ENCODE results near the gene FAM13B. TPM values are rescaled to one million over a fixed set of nuclear protein-coding genes. Genes with fewer than 3 reads are reported as not detected.
A peak's percentile ranks its signal among the peaks of the same experiment; 100 is the strongest.
"Not testable (repeated sequence)": the region's sequence is repeated elsewhere in the genome, so short reads cannot be mapped to it uniquely, and the experiment has no call there.

The FAM13B gene
- total and polyA plus RNA-seq, 5 experiments from 2014 or later = 21.7 to 75.3 (median 25.1) TPM

DNA sequence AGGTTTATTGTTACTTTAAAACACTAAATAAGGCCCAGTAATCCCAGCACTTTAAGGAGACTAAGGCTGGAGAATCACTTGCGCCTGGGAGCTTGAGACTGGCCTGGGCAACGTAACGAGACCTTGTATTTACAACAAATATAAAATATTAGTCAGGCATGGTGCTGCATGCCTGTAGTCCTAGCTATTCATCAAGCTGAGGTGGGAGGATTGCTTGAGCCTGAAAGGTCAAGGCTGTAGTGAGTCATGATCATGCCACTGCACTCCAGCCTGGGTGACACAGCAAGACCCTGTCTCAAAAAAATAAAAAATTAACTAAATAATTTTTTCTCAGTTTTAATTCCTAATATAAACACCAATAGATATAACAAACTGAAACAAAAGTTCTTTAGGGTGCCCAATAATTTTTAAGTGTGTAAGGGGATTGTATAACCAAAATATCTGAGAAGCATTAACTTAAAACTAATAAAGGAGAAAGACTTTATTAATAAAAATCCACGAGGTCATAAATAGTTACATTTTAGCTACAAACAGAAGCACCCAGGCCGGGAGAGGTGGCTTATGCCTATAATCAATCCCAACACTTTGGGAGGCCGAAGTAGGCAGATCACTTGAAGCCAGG, 32.7 kb downstream of the FAM13B start:
- POLR2A ChIA-PET = interaction anchor here (0.6 kb wide), 1 partner anchor 32 kb away, joined by 4 read pairs; no protein-coding TSS in a partner anchor
- peaks cover 0 to 10% (median 0%) of the 10 kb centered on the region in 9 donors for H3K9me3 Mint-ChIP-seq
- H3K36me3 Mint-ChIP-seq = peaks cover 5 to 75% (median 44%) of the 10 kb centered on the region in 3 donors
- no peak overlapping the region for H3K4me3 Mint-ChIP-seq
- ATAC-seq = no peak
- no peak for DNase-seq
- H3K4me1 Mint-ChIP-seq = peaks cover 22 to 41% (median 32%) of the 10 kb centered on the region in 4 donors
- no peaks in the 10 kb centered on the region for H3K27me3 Mint-ChIP-seq
- H3K27ac Mint-ChIP-seq = no peak overlapping the region

DNA sequence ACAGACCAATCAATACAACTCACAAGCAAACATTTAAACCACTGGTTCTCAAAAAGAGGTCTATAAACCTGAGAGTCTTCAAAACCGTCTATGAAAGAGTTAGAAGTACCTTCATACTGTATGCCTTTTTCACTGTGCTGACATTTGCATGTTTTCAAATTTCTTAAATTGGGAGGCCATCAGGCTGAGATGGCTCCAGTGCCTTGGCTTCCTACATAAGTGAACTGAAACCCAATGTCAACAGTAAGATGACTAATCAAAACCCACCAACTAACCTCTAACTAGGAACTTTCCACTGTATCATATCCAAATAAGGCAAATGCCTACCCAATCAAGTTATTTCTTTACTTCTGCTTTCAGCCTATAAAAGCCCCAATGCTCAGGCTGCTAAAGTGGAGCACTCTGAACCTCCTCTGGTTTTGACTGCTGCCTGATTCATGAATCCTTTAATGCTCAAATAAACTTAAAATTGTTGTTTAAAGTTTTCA, 35.1 kb downstream of the FAM13B start:
- no peak for DNase-seq
- POLR2A ChIA-PET = interaction anchor here (0.5 kb wide), 1 partner anchor 17 kb away, joined by 4 read pairs; no protein-coding TSS in a partner anchor
- peaks cover 0 to 10% (median 0%) of the 10 kb centered on the region in 9 donors for H3K9me3 Mint-ChIP-seq
- H3K27ac Mint-ChIP-seq = peak overlapping the region in 5 of 10 donors; percentile 2 to 79 (median 65)
- ATAC-seq = no peak
- H3K27me3 Mint-ChIP-seq = no peaks in the 10 kb centered on the region
- peaks cover 22 to 49% (median 35%) of the 10 kb centered on the region in 4 donors for H3K4me1 Mint-ChIP-seq
- H3K4me3 Mint-ChIP-seq = no peak overlapping the region
- peaks cover 5 to 64% (median 36%) of the 10 kb centered on the region in 3 donors for H3K36me3 Mint-ChIP-seq

DNA sequence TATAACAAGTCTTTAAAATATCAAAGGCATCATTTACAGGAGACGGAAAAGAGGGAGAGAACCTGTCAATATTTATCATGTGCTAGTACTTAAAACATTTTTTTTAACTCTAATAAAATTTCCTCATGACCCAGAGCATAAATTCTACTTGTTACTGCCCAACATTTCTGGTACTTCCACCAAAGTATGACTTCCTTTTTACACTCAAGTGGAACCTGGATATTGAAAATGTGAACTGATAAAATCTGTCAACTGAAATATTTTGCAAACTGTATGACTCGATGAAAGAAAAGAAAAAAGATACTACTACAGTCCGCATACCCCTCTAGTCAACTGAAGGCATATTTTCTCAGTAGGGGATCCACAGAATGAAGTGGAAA, 37.1 kb downstream of the FAM13B start:
- H3K36me3 Mint-ChIP-seq = peaks cover 5 to 65% (median 35%) of the 10 kb centered on the region in 3 donors

DNA sequence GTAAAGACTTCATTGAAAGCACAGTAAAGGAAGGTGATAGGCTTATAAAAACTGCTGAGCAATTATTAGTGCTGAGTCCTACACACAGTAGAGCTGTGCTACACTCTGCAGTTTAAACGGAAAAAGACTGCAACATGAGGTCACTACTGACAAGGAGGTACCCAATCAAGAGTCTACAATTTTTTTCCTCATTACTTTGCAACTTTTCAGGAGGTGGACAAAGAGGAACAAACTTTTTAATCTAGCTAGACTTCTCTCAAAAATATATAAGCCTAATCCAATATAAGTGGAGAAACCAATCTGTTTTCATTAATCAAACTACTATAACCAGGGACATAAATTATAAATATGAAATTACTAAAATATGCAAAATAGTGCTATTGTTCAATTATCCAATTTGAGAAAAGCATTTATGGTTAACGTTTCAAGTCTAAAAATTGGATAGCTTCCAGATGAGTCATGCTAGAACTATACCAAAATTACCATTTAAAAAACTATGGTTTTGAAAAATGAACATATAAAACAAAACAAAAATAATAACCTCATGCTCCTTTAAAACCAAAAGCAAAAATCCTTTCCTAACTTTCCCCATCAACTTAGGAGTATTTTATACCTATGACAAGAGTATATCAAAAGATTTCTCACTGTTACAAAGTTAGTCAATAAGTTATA, 37.7 kb downstream of the FAM13B start:
- ATAC-seq (no peak), DNase-seq (no peak)
- Mint-ChIP-seq H3K9me3 (peaks cover 0 to 10% (median 0%) of the 10 kb centered on the region in 9 donors), H3K4me3 (no peak overlapping the region), H3K27me3 (no peaks in the 10 kb centered on the region), H3K4me1 (peaks cover 20 to 49% (median 37%) of the 10 kb centered on the region in 4 donors), H3K36me3 (peaks cover 5 to 62% (median 31%) of the 10 kb centered on the region in 3 donors), H3K27ac (peak overlapping the region in 3 of 10 donors; percentile 11 to 71 (median 20))
- POLR2A ChIA-PET = no interaction called here

More for the DNA sequence above, 37.1 kb downstream of the FAM13B start:
- Mint-ChIP-seq H3K27ac (peak overlapping the region in 3 of 10 donors; percentile 20 to 71 (median 51)), H3K9me3 (peaks cover 0 to 10% (median 0%) of the 10 kb centered on the region in 9 donors), H3K4me1 (peaks cover 20 to 49% (median 37%) of the 10 kb centered on the region in 4 donors), H3K27me3 (no peaks in the 10 kb centered on the region), H3K4me3 (no peak overlapping the region)
- DNase-seq (no peak), ATAC-seq (no peak)
- POLR2A ChIA-PET = no interaction called here

DNA sequence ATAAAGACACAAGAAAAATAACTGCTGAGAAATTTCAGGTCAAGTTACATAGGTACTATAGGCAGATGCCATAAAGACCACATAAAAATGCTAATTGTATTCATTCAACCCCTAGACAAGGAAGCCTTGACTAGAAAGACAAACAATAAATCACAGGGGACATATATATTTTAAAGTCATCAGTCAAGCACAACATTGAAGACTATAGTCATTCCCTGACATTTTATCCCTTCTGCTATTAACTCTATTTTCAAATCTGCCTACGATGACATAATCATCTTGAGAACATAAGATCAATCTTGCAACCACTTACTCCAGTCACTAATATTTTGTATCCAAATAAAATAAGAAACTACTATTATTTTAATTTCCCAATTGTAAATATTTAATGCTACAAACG, 38.3 kb downstream of the FAM13B start:
- DNase-seq (no peak), ATAC-seq (no peak)
- POLR2A ChIA-PET = no interaction called here
- Mint-ChIP-seq H3K4me3 (no peak overlapping the region), H3K27me3 (no peaks in the 10 kb centered on the region), H3K9me3 (peaks cover 0 to 9% (median 0%) of the 10 kb centered on the region in 9 donors), H3K4me1 (peaks cover 18 to 47% (median 37%) of the 10 kb centered on the region in 4 donors), H3K36me3 (peaks cover 5 to 60% (median 28%) of the 10 kb centered on the region in 3 donors), H3K27ac (peak overlapping the region in 3 of 10 donors; percentile 4 to 20 (median 11))

DNA sequence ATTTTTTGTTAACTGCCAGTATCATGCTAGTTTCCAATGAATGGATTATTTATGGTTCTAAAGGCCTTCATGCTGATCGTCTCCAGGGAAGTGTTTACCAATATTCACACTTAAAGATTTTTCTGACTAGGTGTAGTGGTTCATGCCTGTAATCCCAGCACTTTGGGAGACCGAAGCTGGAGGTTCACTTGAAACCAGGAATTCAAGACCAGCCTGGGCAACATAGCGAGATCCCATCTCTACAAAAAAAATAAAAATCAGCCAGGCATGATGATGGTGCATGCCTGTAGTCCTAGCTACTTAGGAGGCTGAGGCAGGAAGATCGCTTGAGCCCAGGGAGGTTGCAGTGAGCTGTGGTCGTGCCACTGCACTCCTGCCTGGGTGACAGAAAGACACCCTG, 43.5 kb downstream of the FAM13B start:
- POLR2A ChIA-PET = no interaction called here
- Mint-ChIP-seq H3K27me3 (no peaks in the 10 kb centered on the region), H3K36me3 (peaks cover 5 to 64% (median 16%) of the 10 kb centered on the region in 3 donors), H3K4me3 (peak overlapping the region in 1 of 10 donors; percentile 5), H3K9me3 (no peaks in the 10 kb centered on the region), H3K4me1 (peaks cover 4 to 23% (median 12%) of the 10 kb centered on the region in 4 donors), H3K27ac (no peak overlapping the region)
- no peak for ATAC-seq
- DNase-seq = no peak

DNA sequence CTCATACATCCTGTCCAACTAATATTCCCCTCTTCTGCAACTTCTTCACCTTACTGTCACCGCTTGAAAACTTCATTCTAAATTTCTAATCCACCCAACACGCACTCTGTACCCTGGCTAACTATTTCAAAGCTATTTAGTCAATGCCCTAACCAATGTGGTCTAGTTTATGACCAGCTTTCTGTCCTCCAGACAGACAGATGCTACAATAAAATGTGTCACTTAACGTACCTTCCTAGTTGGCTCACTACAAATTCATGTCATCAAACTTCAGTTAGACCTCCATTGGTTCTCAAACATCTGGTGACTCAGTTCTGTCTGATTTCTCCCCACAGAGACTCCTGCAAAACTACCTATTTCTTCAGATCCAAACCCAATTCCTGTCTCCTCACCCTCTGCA, 57.7 kb downstream of the FAM13B start:
- peaks cover 18 to 73% (median 61%) of the 10 kb centered on the region in 3 donors for H3K36me3 Mint-ChIP-seq
- peak overlapping the region in 1 of 10 donors; percentile 6 for H3K27ac Mint-ChIP-seq
- POLR2A ChIA-PET = no interaction called here
- H3K4me3 Mint-ChIP-seq = no peak overlapping the region
- DNase-seq (no peak), ATAC-seq (no peak)
- no peaks in the 10 kb centered on the region for H3K27me3 Mint-ChIP-seq
- H3K4me1 Mint-ChIP-seq = peaks cover 0 to 12% (median 5%) of the 10 kb centered on the region in 4 donors
- H3K9me3 Mint-ChIP-seq = peaks cover 0 to 14% (median 9%) of the 10 kb centered on the region in 9 donors

DNA sequence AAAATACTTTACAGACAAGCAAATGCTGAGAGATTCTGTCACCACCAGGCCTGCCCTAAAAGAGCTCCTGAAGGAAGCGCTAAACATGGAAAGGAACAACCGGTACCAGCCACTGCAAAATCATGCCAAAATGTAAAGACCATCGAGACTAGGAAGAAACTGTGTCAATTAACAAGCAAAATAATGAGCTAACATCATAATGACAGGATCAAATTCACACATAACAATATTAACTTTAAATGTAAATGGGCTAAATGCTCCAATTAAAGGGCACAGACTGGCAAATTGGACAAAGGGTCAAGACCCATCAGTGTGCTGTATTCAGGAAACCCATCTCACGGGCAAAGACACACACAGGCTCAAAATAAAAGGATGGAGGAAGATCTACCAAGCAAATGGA, 62.5 kb downstream of the FAM13B start:
- ATAC-seq, H3K27ac Mint-ChIP-seq, POLR2A ChIA-PET, H3K4me3 Mint-ChIP-seq, DNase-seq, H3K27me3 Mint-ChIP-seq, H3K4me1 Mint-ChIP-seq: not testable (repeated sequence)
- Mint-ChIP-seq H3K36me3 (peaks cover 8 to 72% (median 33%) of the 10 kb centered on the region in 3 donors), H3K9me3 (peaks cover 0 to 13% (median 7%) of the 10 kb centered on the region in 9 donors)

DNA sequence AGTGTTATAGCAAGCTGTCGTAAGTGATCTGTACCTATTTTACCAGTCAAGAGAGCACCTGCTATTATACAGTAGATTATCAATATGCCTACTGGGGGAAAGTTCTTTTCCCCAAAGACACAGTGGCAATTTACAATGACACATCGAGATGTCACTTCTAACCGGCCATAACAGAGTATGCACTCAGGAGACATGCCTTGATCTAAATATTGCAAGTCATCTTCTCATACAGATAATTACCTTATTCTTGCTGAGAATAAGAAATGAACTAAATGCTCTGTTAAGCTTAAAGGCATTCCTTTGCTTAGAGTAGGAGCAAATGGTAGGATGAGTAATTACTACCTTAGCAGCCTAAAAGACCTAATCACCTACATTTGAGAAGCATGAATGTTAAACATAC, 72.1 kb downstream of the FAM13B start:
- H3K27ac Mint-ChIP-seq = peak overlapping the region in 4 of 10 donors; percentile 15 to 73 (median 47)

DNA sequence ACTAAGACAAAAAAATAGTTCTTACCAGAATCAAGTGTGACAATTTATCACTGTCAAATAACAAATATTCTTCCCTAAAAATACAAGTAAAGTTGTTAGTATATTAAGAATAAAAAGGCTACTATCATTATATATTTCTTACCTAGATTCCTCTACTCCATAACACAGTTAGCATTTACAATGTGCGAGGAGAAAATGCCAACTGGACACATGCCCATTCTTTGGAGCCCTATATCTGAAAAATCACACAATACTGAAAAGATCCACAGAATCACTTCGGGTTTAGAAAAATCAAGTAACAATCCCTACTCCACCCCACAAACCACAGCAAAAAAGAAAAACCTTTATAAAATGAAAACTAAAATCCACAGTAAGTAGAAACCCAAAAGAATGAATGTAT, 72.7 kb downstream of the FAM13B start:
- no peaks in the 10 kb centered on the region for H3K9me3 Mint-ChIP-seq
- peaks cover 0 to 81% (median 2%) of the 10 kb centered on the region in 3 donors for H3K36me3 Mint-ChIP-seq
- DNase-seq (no peak), ATAC-seq (no peak)
- H3K4me3 Mint-ChIP-seq = no peak overlapping the region
- POLR2A ChIA-PET = no interaction called here
- H3K27ac Mint-ChIP-seq = peak overlapping the region in 5 of 10 donors; percentile 15 to 52 (median 40)
- peaks cover 0 to 6% (median 4%) of the 10 kb centered on the region in 4 donors for H3K4me1 Mint-ChIP-seq
- H3K27me3 Mint-ChIP-seq = no peaks in the 10 kb centered on the region

More for the DNA sequence above, 72.1 kb downstream of the FAM13B start:
- POLR2A ChIA-PET = no interaction called here
- peaks cover 0 to 11% (median 4%) of the 10 kb centered on the region in 4 donors for H3K4me1 Mint-ChIP-seq
- peaks cover 0 to 85% (median 2%) of the 10 kb centered on the region in 3 donors for H3K36me3 Mint-ChIP-seq
- DNase-seq = no peak
- ATAC-seq = no peak
- no peaks in the 10 kb centered on the region for H3K9me3 Mint-ChIP-seq
- H3K4me3 Mint-ChIP-seq = no peak overlapping the region
- no peaks in the 10 kb centered on the region for H3K27me3 Mint-ChIP-seq

DNA sequence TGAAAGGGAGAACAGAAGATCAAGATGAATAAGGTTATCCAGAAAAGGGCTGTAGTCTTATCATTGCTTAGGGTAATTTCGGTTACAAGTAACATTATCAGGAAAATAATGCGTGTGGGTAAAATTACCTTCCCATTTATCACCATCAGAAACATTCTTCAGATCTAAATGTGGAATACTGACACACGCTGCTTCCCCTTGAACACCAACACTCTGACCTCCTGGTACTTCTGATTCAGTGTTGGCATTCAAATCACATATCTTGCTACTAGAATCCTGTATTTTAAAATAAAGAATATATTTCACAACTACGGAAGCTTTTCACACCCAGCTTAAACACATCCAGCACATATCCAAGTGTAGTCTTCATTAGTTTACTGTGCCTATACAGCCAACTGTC, 73.4 kb downstream of the FAM13B start:
- Mint-ChIP-seq H3K27ac (peak overlapping the region in 2 of 10 donors; percentile 39 to 40), H3K4me3 (no peak overlapping the region), H3K4me1 (peaks cover 0 to 6% (median 4%) of the 10 kb centered on the region in 4 donors), H3K27me3 (no peaks in the 10 kb centered on the region), H3K36me3 (peaks cover 0 to 78% (median 0%) of the 10 kb centered on the region in 3 donors), H3K9me3 (no peaks in the 10 kb centered on the region)
- ATAC-seq (no peak), DNase-seq (no peak)
- POLR2A ChIA-PET = no interaction called here

DNA sequence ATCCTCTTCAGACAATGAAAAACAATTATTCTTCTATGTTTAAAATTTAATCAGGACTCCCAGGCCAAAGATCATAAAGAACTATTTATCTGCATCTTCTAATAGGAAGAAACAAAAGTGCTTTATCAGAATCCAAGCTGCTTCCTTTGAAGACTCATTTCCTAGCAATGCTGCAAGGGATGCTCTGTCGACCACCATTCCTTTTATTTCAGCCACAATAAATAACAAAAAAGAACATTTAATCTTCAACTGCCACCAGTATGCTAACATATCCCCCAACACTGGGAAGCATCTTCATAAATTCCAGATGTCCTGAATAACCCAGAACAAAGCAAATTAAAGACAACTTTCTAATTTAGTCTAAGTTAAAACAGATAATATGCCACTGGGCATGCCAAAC, 74.9 kb downstream of the FAM13B start:
- no peaks in the 10 kb centered on the region for H3K27me3 Mint-ChIP-seq
- H3K4me3 Mint-ChIP-seq = no peak overlapping the region
- H3K36me3 Mint-ChIP-seq = peaks cover 0 to 86% (median 8%) of the 10 kb centered on the region in 3 donors
- peak overlapping the region in 2 of 10 donors; percentile 2 to 18 for H3K27ac Mint-ChIP-seq
- no peaks in the 10 kb centered on the region for H3K9me3 Mint-ChIP-seq
- POLR2A ChIA-PET = no interaction called here
- peaks cover 0 to 7% (median 4%) of the 10 kb centered on the region in 4 donors for H3K4me1 Mint-ChIP-seq
- no peak for DNase-seq
- ATAC-seq = no peak

Data from naive thymus-derived CD8-positive, alpha-beta T cell (primary cell).